Mesenchymal stem cell (in vitro differentiated cells and primary cell): ENCODE measurements around the gene UAP1L1.
"Not testable (repeated sequence)": the region's sequence is repeated elsewhere in the genome, so short reads cannot be mapped to it uniquely, and the experiment has no call there.

ENCODE experiments used
- DNase-seq: peaks from one replicate; pipeline ENCODE4 v3.0.0-alpha.2; 2013
- H2AFZ ChIP-seq: one replicate; pipeline ENCODE4 v1.6.1; 2013; ENCODE audit warnings: low read depth, mild to moderate bottlenecking, control low read depth, inconsistent platforms, low read length, moderate library complexity
- H2AK5ac ChIP-seq: 2 replicates; pipeline ENCODE4 v1.6.1; 2013; ENCODE audit warnings: low read length, moderate library complexity, mild to moderate bottlenecking, inconsistent platforms; ENCODE audit not compliant: severe bottlenecking
- H2BK120ac ChIP-seq: one replicate; pipeline ENCODE4 v1.6.1; 2013; ENCODE audit warnings: low read depth, mild to moderate bottlenecking, inconsistent platforms, low read length, moderate library complexity
- H2BK12ac ChIP-seq, 2 experiments: one replicate each; pipeline ENCODE4 v1.6.1; 2013; ENCODE audit warnings: inconsistent platforms in 2 of 2, low read length in 2 of 2, mild to moderate bottlenecking in 2 of 2, moderate library complexity in 2 of 2, control low read depth in 1 of 2
- H2BK15ac ChIP-seq: one replicate; pipeline ENCODE4 v1.6.1; 2013; ENCODE audit warnings: mild to moderate bottlenecking, low read depth, inconsistent platforms; ENCODE audit not compliant: poor library complexity, severe bottlenecking
- H2BK5ac ChIP-seq: 2 replicates; pipeline ENCODE4 v1.6.1; 2013; ENCODE audit warnings: low read depth, mild to moderate bottlenecking, low read length, control low read depth, inconsistent platforms; ENCODE audit not compliant: poor library complexity, severe bottlenecking
- H3K14ac ChIP-seq, 2 experiments: one replicate each; pipeline ENCODE4 v1.6.1; 2013; ENCODE audit warnings: inconsistent platforms in 2 of 2, low read length in 2 of 2, control low read depth in 1 of 2, mild to moderate bottlenecking in 1 of 2, moderate library complexity in 1 of 2
- H3K18ac ChIP-seq, 2 experiments: one replicate each; pipeline ENCODE4 v1.6.1; 2013; ENCODE audit warnings: inconsistent platforms in 2 of 2, low read length in 2 of 2, control low read depth in 1 of 2, low read depth in 1 of 2, mild to moderate bottlenecking in 1 of 2
- H3K23ac ChIP-seq, 2 experiments: one replicate each; pipeline ENCODE4 v1.6.1; 2013; ENCODE audit warnings: inconsistent platforms in 2 of 2, low read length in 2 of 2, mild to moderate bottlenecking in 2 of 2, moderate library complexity in 2 of 2, control low read depth in 1 of 2
- H3K27ac ChIP-seq: 2 replicates; pipeline ENCODE4 v1.5.1; 2013; ENCODE audit warnings: mild to moderate bottlenecking, moderate library complexity, low read length, control low read depth, inconsistent platforms; ENCODE audit not compliant: poor library complexity, severe bottlenecking
- H3K27me3 ChIP-seq, 2 experiments: 2 replicates each; pipeline versions ENCODE4 v1.6.1 to v1.7.0; 2013; ENCODE audit warnings: low read length in 2 of 2, mild to moderate bottlenecking in 2 of 2, moderate library complexity in 2 of 2, control low read depth in 1 of 2, inconsistent platforms in 1 of 2; ENCODE audit not compliant: control insufficient read depth in 1 of 2, insufficient read depth in 1 of 2
- H3K36me3 ChIP-seq, 2 experiments: 2 replicates each; pipeline versions ENCODE4 v1.6.1 to v1.7.0; 2013; ENCODE audit warnings: low read length in 2 of 2, control low read depth in 1 of 2, inconsistent platforms in 1 of 2, low read depth in 1 of 2, mild to moderate bottlenecking in 1 of 2; ENCODE audit not compliant: insufficient read depth in 2 of 2, control insufficient read depth in 1 of 2
- H3K4ac ChIP-seq, 2 experiments: one replicate each; pipeline ENCODE4 v1.6.1; 2013; ENCODE audit warnings: inconsistent platforms in 2 of 2, low read length in 2 of 2, mild to moderate bottlenecking in 2 of 2, moderate library complexity in 2 of 2, control low read depth in 1 of 2, low read depth in 1 of 2
- H3K4me1 ChIP-seq: 2 replicates; pipeline ENCODE4 v1.6.1; 2013; ENCODE audit warnings: low read depth, low read length, control low read depth; ENCODE audit not compliant: control insufficient read depth, insufficient read depth
- H3K4me2 ChIP-seq: 2 replicates; pipeline ENCODE4 v1.6.1; 2013; ENCODE audit warnings: low read length, mild to moderate bottlenecking, inconsistent platforms; ENCODE audit not compliant: poor library complexity, severe bottlenecking
- H3K4me3 ChIP-seq, 2 experiments: 2 replicates each; pipeline versions ENCODE4 v1.5.1 to v1.7.0; 2013; ENCODE audit warnings: low read length in 2 of 2, mild to moderate bottlenecking in 2 of 2, control low read depth in 1 of 2, low read depth in 1 of 2; ENCODE audit not compliant: insufficient read depth in 1 of 2
- H3K79me1 ChIP-seq: replicated peaks from 2 replicates; pipeline ENCODE4 v1.6.1; 2013; ENCODE audit warnings: mild to moderate bottlenecking, control low read depth, low read length, inconsistent platforms; ENCODE audit not compliant: poor library complexity, severe bottlenecking
- H3K9ac ChIP-seq: 2 replicates; pipeline ENCODE4 v1.7.0; 2013; ENCODE audit warnings: mild to moderate bottlenecking, low read length, moderate library complexity
- H3K9me3 ChIP-seq: 2 replicates; pipeline ENCODE4 v1.7.0; 2013; ENCODE audit warnings: mild to moderate bottlenecking, low read length; ENCODE audit not compliant: control insufficient read depth
- H4K8ac ChIP-seq: one replicate; pipeline ENCODE4 v1.6.1; 2013; ENCODE audit warnings: inconsistent platforms, mild to moderate bottlenecking, low read length, moderate library complexity
- H4K91ac ChIP-seq: one replicate; pipeline ENCODE4 v1.6.1; 2013; ENCODE audit warnings: mild to moderate bottlenecking, low read length, inconsistent platforms
- WGBS: methylation state at CpG from one replicate; pipeline ENCODE4 v1.1.7; 2013; ENCODE audit warnings: mixed read lengths; 5-methylcytosine and 5-hydroxymethylcytosine counted together

UAP1L1 gene

GRCh38 chr9:137118092-137118603 is 40.8 kb downstream of the UAP1L1 start:
- H3K14ac ChIP-seq, H3K23ac ChIP-seq, H3K27me3 ChIP-seq, H4K8ac ChIP-seq, H3K9me3 ChIP-seq, H3K4ac ChIP-seq, H2BK12ac ChIP-seq, H2AK5ac ChIP-seq, H2BK15ac ChIP-seq, DNase-seq, H3K79me1 ChIP-seq, H2AFZ ChIP-seq, H2BK5ac ChIP-seq, H3K4me3 ChIP-seq, H4K91ac ChIP-seq, H3K27ac ChIP-seq, H3K18ac ChIP-seq, H3K9ac ChIP-seq, H2BK120ac ChIP-seq, H3K4me2 ChIP-seq: not testable (repeated sequence)
- peaks cover 19% of the 10 kb centered on the region for H3K4me1 ChIP-seq
- WGBS: 90% methylated on average over 11 of the region's 12 CpGs
- H3K36me3 ChIP-seq: peaks cover 0 to 13% of the 10 kb centered on the region in 2 experiments

GRCh38 chr9:137121927-137122795 is 44.8 kb downstream of the UAP1L1 start:
- not testable (repeated sequence) for DNase-seq, H2BK12ac ChIP-seq, H2BK15ac ChIP-seq, H3K23ac ChIP-seq, H3K79me1 ChIP-seq, H2AK5ac ChIP-seq, H3K14ac ChIP-seq, H3K18ac ChIP-seq, H3K27me3 ChIP-seq, H3K4me2 ChIP-seq, H3K4me3 ChIP-seq, H4K91ac ChIP-seq, H3K36me3 ChIP-seq, H3K9me3 ChIP-seq, H3K4me1 ChIP-seq, H3K4ac ChIP-seq, H2AFZ ChIP-seq, H2BK5ac ChIP-seq, H3K27ac ChIP-seq, H2BK120ac ChIP-seq, H4K8ac ChIP-seq
- WGBS: 94% methylated on average over 13 of the region's 25 CpGs
- H3K9ac ChIP-seq: peak overlapping the region; percentile 5

- H3K36me3 ChIP-seq, DNase-seq, H3K9me3 ChIP-seq, H3K79me1 ChIP-seq, H4K8ac ChIP-seq, H3K4me2 ChIP-seq, H3K14ac ChIP-seq, H2BK15ac ChIP-seq, H3K23ac ChIP-seq, H3K18ac ChIP-seq, H3K4me1 ChIP-seq, H3K4me3 ChIP-seq, H3K27me3 ChIP-seq, H2AK5ac ChIP-seq, H3K27ac ChIP-seq, H2BK12ac ChIP-seq, H2BK5ac ChIP-seq, H3K4ac ChIP-seq, H2AFZ ChIP-seq, H2BK120ac ChIP-seq, H4K91ac ChIP-seq: not testable (repeated sequence)
- 94% methylated on average over 15 of the region's 16 CpGs for WGBS
- H3K9ac ChIP-seq: peak overlapping the region; percentile 5
These were observed 45.6 kb downstream of the UAP1L1 start for GRCh38 chr9:137122796-137123467.

GRCh38 chr9:137123468-137123837 is 46.1 kb downstream of the UAP1L1 start:
- WGBS: 100% methylated on average over 3 of the region's 5 CpGs
- Histone ChIP-seq H3K9me3 (no peaks in the 10 kb centered on the region), H3K9ac (no peak overlapping the region), H2BK15ac (no peak overlapping the region), H3K4me2 (no peak overlapping the region), H3K4me1 (peaks cover 13% of the 10 kb centered on the region), H3K23ac (no peak overlapping the region), H3K14ac (no peak overlapping the region), H3K18ac (no peak overlapping the region), H2BK5ac (no peak overlapping the region), H3K27ac (no peak overlapping the region), H4K91ac (no peak overlapping the region), H2AK5ac (no peak overlapping the region), H3K36me3 (peaks cover 0 to 8% of the 10 kb centered on the region in 2 experiments), H2AFZ (no peak overlapping the region), H3K27me3 (no peaks in the 10 kb centered on the region), H4K8ac (no peak overlapping the region), H2BK120ac (no peak overlapping the region), H3K79me1 (peaks cover 13% of the 10 kb centered on the region), H3K4ac (no peak overlapping the region), H2BK12ac (no peak overlapping the region), H3K4me3 (no peak overlapping the region)
- DNase-seq: no peak
